Esophagus muscularis mucosa (tissue), 4 donors: ENCODE results near the gene CCNJL. TPM values are rescaled to one million over a fixed set of nuclear protein-coding genes. Genes with fewer than 3 reads are reported as not detected.

Experiments used
- DNase-seq: peaks from one replicate; pipeline ENCODE4 v3.0.0-alpha.2; 2017; ENCODE audit errors: extremely low spot score
- H3K27ac ChIP-seq, 4 donors: fragments of 200-600 bp; sonication (generic); replicated peaks in 1 of 4; 1 replicate in 3 of 4; 2 replicates in 1 of 4; pipeline ENCODE4 v1.5.1; 2016 to 2019; ENCODE audit warnings: mild to moderate bottlenecking in 1 of 4
- H3K27me3 ChIP-seq, 4 donors: fragments of 200-600 bp; sonication (generic); one replicate each; pipeline versions ENCODE4 v1.5.1 to v1.6.0; 2016 to 2019
- H3K36me3 ChIP-seq, 4 donors: fragments of 200-600 bp; sonication (generic); one replicate each; pipeline ENCODE4 v1.5.1; 2016 to 2019
- H3K4me1 ChIP-seq, 4 donors: fragments of 200-600 bp; sonication (generic); one replicate each; pipeline ENCODE4 v1.5.1; 2016 to 2019
- H3K4me3 ChIP-seq, 4 donors: fragments of 200-600 bp; sonication (generic); 1 replicate in 2 of 4; 2 replicates in 2 of 4; pipeline ENCODE4 v1.5.1; 2016 to 2019; ENCODE audit warnings: mild to moderate bottlenecking in 4 of 4, moderate library complexity in 1 of 4
- H3K9me3 ChIP-seq, 4 donors: fragments of 200-600 bp; sonication (generic); 1 replicate in 3 of 4; 2 replicates in 1 of 4; pipeline ENCODE4 v1.5.1; 2016 to 2019
- CTCF ChIP-seq, 3 experiments: fragments of 200-600 bp in 2 of 3; fragments of 450-650 bp in 1 of 3; sonication (generic) in 2 of 3; IDR thresholded peaks; one replicate each; pipeline ENCODE4 v1.5.1; 2017 to 2019; ENCODE audit warnings: antibody characterized with exemption in 3 of 3, mild to moderate bottlenecking in 2 of 3, moderate library complexity in 1 of 3
- EP300 ChIP-seq: sonication (generic); formaldehyde crosslinking; IDR thresholded peaks from one replicate; pipeline ENCODE4 v1.6.1; 2017; ENCODE audit warnings: antibody characterized with exemption
- POLR2A ChIP-seq: fragments of 450-650 bp; IDR thresholded peaks from one replicate; pipeline ENCODE4 v1.6.1; 2017; ENCODE audit warnings: antibody characterized with exemption, moderate library complexity, mild to moderate bottlenecking, low read depth
- POLR2AphosphoS5 ChIP-seq, 2 donors: sonication (generic); formaldehyde crosslinking; IDR thresholded peaks; one replicate each; pipeline ENCODE4 v1.6.1; 2017; ENCODE audit warnings: antibody characterized with exemption in 2 of 2
- whole genome bisulfite sequencing: methylation state at CpG from one replicate; pipeline ENCODE4 v1.1.5; 2018; 5-methylcytosine and 5-hydroxymethylcytosine counted together
- intact Hi-C: fragments of 100-400 bp; cut with DNase I; formaldehyde crosslinking; loops from one replicate; pipeline ENCODE4 v1.15.1; 2023
- total RNA-seq, 4 donors: library from RNA; depleted of rRNA; stranded (reverse); fragments of >200 nt; gene quantifications; one replicate each; pipeline versions ENCODE4 v1.1.0 to v1.2.1, GENCODE V29; 2016

CCNJL gene
- total RNA-seq, 4 donors from 2014 or later, result 0.83 to 2.5 (median 1.3) TPM

DNA sequence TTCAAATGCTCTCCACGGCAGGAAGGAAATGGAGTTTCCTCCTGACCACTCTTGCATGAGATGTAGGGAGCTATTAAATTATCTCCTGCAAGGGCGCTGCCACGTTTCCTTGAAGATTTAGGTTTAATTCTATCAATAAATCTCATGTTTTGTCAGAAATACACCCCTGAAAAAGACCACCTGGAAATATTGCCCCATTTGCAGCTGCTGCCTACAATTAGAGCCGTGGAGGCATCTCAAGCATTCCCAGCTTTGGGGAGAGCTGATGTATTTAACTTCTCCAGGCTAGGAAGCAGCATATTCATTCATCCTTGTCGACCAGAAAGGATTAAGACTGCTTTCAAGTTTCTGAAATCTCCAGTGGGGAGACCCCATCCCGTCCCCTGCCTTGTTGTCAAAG, 40.5 kb downstream of the CCNJL start:
- DNase-seq, result no peak
- no peak overlapping the region for H3K4me3 ChIP-seq
- no peaks in the 10 kb centered on the region for H3K27me3 ChIP-seq
- 60% methylated on average over 5 of the region's 6 CpGs for WGBS
- H3K27ac ChIP-seq, result peak overlapping the region in 1 of 4 donors; percentile 16
- no peaks in the 10 kb centered on the region for H3K9me3 ChIP-seq
- TF ChIP-seq POLR2A, result no peak
- TF ChIP-seq EP300, result no peak
- no peak for TF ChIP-seq POLR2AphosphoS5 (IDR thresholded peaks at IDR 0.05)
- TF ChIP-seq CTCF (IDR thresholded peaks at IDR 0.05), result no peak
- peaks cover 27 to 39% (median 31%) of the 10 kb centered on the region in 4 donors for H3K4me1 ChIP-seq
- peaks cover 0 to 10% (median under 1%) of the 10 kb centered on the region in 4 donors for H3K36me3 ChIP-seq
- intact Hi-C loops, result no loop called here

- Histone ChIP-seq H3K9me3 (no peaks in the 10 kb centered on the region), H3K27ac (peak overlapping the region in 1 of 4 donors; percentile 16), H3K4me1 (peaks cover 27 to 39% (median 31%) of the 10 kb centered on the region in 4 donors), H3K27me3 (no peaks in the 10 kb centered on the region), H3K4me3 (no peak overlapping the region), H3K36me3 (peaks cover 0 to 5% (median 0%) of the 10 kb centered on the region in 4 donors)
- DNase-seq, result no peak
- WGBS, result 63% methylated on average over 8 of the region's 8 CpGs
- TF ChIP-seq POLR2A (no peak), CTCF (IDR thresholded peaks at IDR 0.05) (no peak), POLR2AphosphoS5 (IDR thresholded peaks at IDR 0.05) (no peak), EP300 (no peak)
- intact Hi-C loops, result no loop called here
Observed at GRCh38 chr5:160271396-160271795, 41.0 kb downstream of the CCNJL start.

- Histone ChIP-seq H3K4me3 (no peak overlapping the region), H3K4me1 (peaks cover 27 to 39% (median 31%) of the 10 kb centered on the region in 4 donors), H3K9me3 (no peaks in the 10 kb centered on the region), H3K36me3 (peaks cover 0 to 1% (median 0%) of the 10 kb centered on the region in 4 donors), H3K27me3 (no peaks in the 10 kb centered on the region), H3K27ac (no peak overlapping the region)
- WGBS, result 62% methylated on average over 4 of the region's 4 CpGs
- no peak for DNase-seq
- intact Hi-C loops, result no loop called here
- TF ChIP-seq CTCF (IDR thresholded peaks at IDR 0.05), result no peak
- TF ChIP-seq EP300, result no peak
- no peak for TF ChIP-seq POLR2AphosphoS5 (IDR thresholded peaks at IDR 0.05)
- TF ChIP-seq POLR2A, result no peak
Observed at GRCh38 chr5:160270704-160271103, 41.7 kb downstream of the CCNJL start.

DNA sequence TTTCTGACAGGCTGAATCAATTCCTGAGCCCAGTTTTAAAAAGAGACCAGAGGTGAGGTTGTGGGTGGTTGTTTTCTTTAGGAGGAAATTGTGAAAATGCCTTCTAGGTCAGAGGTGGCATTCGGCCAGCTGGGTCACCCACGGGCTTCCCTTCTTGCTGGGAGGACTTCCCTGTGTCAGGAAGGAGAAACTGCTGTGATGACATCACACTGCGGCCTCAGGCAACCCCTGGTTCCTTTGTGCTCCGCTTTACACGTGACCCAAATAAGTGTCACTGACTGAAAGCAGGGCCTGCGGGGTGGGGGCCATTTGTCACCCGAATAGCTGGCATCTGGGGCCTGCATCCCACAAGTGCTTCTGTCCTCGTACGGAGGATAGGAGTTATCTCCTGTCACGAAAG, 43.3 kb downstream of the CCNJL start:
- DNase-seq, result peak; percentile 94
- Histone ChIP-seq H3K4me1 (peaks cover 27 to 39% (median 31%) of the 10 kb centered on the region in 4 donors), H3K27me3 (no peaks in the 10 kb centered on the region), H3K27ac (peak overlapping the region in 2 of 4 donors; percentile 36 to 42), H3K36me3 (no peaks in the 10 kb centered on the region), H3K9me3 (no peaks in the 10 kb centered on the region), H3K4me3 (peak overlapping the region in 1 of 4 donors; percentile 2)
- WGBS, result 64% methylated on average over 10 of the region's 10 CpGs
- intact Hi-C loops, result no loop called here
- TF ChIP-seq POLR2AphosphoS5 (IDR thresholded peaks at IDR 0.05), result peak; percentile 32 to 73
- TF ChIP-seq POLR2A, result no peak

DNA sequence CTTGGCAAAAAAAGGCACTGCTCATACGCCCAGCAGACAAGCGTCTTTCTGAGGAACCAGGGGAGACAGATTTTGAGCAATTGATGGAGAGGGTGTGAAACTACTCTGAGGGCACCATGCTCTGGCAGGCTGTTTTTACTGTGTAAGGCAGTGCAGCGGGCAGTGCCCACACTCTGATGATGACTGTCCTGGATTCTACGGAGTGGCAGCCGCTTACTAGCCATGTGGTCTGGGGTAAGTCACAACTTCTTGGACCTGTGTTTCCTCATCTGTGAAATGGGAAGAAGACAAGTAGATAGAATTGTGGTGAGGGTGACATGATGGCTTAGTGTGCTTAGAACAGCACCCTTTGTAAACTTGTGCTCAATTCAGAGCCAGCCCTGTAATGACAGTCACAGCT, 44.2 kb downstream of the CCNJL start:
- intact Hi-C loops, result no loop called here
- no peaks in the 10 kb centered on the region for H3K36me3 ChIP-seq
- no peak overlapping the region for H3K4me3 ChIP-seq
- WGBS, result 80% methylated on average over 5 of the region's 5 CpGs
- TF ChIP-seq POLR2A, result no peak
- no peak for TF ChIP-seq EP300
- no peak for TF ChIP-seq CTCF (IDR thresholded peaks at IDR 0.05)
- H3K4me1 ChIP-seq, result peaks cover 28 to 39% (median 31%) of the 10 kb centered on the region in 4 donors
- DNase-seq, result no peak
- H3K27me3 ChIP-seq, result no peaks in the 10 kb centered on the region
- H3K9me3 ChIP-seq, result no peaks in the 10 kb centered on the region
- no peak overlapping the region for H3K27ac ChIP-seq
